HepG2 (cell line): ENCODE measurements around the gene PCDHGB2. TPM values are rescaled to one million over a fixed set of nuclear protein-coding genes. Genes with fewer than 3 reads are reported as not detected.
A peak's percentile ranks its signal among the peaks of the same experiment; 100 is the strongest.

Experiments
- ARID5B ChIP-seq: IDR thresholded peaks from 2 replicates; pipeline ENCODE4 v1.4.0; 2020; ENCODE audit warnings: mild to moderate bottlenecking, missing genetic modification reagents
- ATF4 ChIP-seq, 2 experiments: fragments of 450-650 bp in 1 of 2; sonication (generic) in 1 of 2; formaldehyde crosslinking; IDR thresholded peaks; 2 replicates each; pipeline versions ENCODE4 v1.5.0 to v1.8.0; 2020 to 2022; ENCODE audit warnings: mild to moderate bottlenecking in 1 of 2, missing genetic modification reagents in 1 of 2
- GMEB1 ChIP-seq: sonication (generic); formaldehyde crosslinking; IDR thresholded peaks from 2 replicates; pipeline ENCODE4 v1.5.1; 2020; ENCODE audit warnings: missing genetic modification reagents, mild to moderate bottlenecking, borderline replicate concordance
- JUN ChIP-seq: sonication (generic); formaldehyde crosslinking; IDR thresholded peaks from 2 replicates; pipeline ENCODE4 v1.4.0; 2020; ENCODE audit warnings: mild to moderate bottlenecking, missing genetic modification reagents
- PAF1 ChIP-seq: IDR thresholded peaks from 2 replicates; pipeline ENCODE4 v1.6.1; 2016; ENCODE audit warnings: missing genetic modification reagents, missing compliant biosample characterization
- PRDM15 ChIP-seq: sonication (generic); formaldehyde crosslinking; IDR thresholded peaks from 2 replicates; pipeline ENCODE4 v1.4.0; 2020; ENCODE audit warnings: missing genetic modification reagents
- RXRA ChIP-seq: sonication (generic); formaldehyde crosslinking; IDR thresholded peaks from 2 replicates; pipeline ENCODE4 v1.5.1; 2020; ENCODE audit warnings: missing genetic modification reagents
- TRIM22 ChIP-seq: fragments of 450-650 bp; IDR thresholded peaks from 2 replicates; pipeline ENCODE4 v1.6.1; 2017
- ZFP36 ChIP-seq: fragments of 150-350 bp; IDR thresholded peaks from 2 replicates; pipeline ENCODE4 v1.6.1; 2018; ENCODE audit warnings: borderline replicate concordance, low read length, low read depth; ENCODE audit not compliant: partially characterized antibody
- ZFYVE20 ChIP-seq: sonication (generic); formaldehyde crosslinking; IDR thresholded peaks from 2 replicates; pipeline ENCODE4 v1.8.0; 2023; ENCODE audit warnings: low read depth, mild to moderate bottlenecking, moderate library complexity, missing genetic modification reagents, borderline replicate concordance
- ZNF20 ChIP-seq: sonication (generic); formaldehyde crosslinking; IDR thresholded peaks from 2 replicates; pipeline ENCODE4 v1.4.0; 2020; ENCODE audit warnings: mild to moderate bottlenecking, moderate library complexity, missing genetic modification reagents
- ZNF224 ChIP-seq: sonication (generic); formaldehyde crosslinking; IDR thresholded peaks from 2 replicates; pipeline ENCODE4 v1.5.0; 2020; ENCODE audit warnings: mild to moderate bottlenecking, missing genetic modification reagents
- ZNF253 ChIP-seq: sonication (generic); formaldehyde crosslinking; IDR thresholded peaks from 2 replicates; pipeline ENCODE4 v1.8.0; 2022; ENCODE audit warnings: mild to moderate bottlenecking, missing genetic modification reagents, borderline replicate concordance
- ZNF580 ChIP-seq: IDR thresholded peaks from 2 replicates; pipeline ENCODE4 v1.6.1; 2016; ENCODE audit warnings: low read depth, borderline replicate concordance
- ZNF883 ChIP-seq: sonication (generic); formaldehyde crosslinking; IDR thresholded peaks from 2 replicates; pipeline ENCODE4 v1.5.1; 2020; ENCODE audit warnings: mild to moderate bottlenecking, missing genetic modification reagents; ENCODE audit errors: not compliant biosample characterization
- polyA plus RNA-seq, 8 experiments: library from polyadenylated mRNA; depleted of rRNA in 3 of 8; stranded (reverse) in 7 of 8; unstranded in 1 of 8; fragments of >200 nt; fragmentation: Illumina TruSeq in 4 of 8; extraction: Trizol in 4 of 8; gene quantifications; 2 replicates each; pipeline versions ENCODE4 v1.2.1 to v1.2.3, GENCODE V29; 2011 to 2016; ENCODE audit warnings: low read depth in 4 of 8, missing spikeins in 1 of 8, mixed read lengths in 1 of 8; ENCODE audit not compliant: insufficient read depth in 1 of 8
- total RNA-seq, 5 experiments: library from RNA; depleted of rRNA; stranded (reverse); fragments of >200 nt; fragmentation: Illumina TruSeq; extraction: Trizol; gene quantifications; 2 replicates each; pipeline ENCODE4 v1.2.3, GENCODE V29; 2016; ENCODE audit warnings: low read depth in 1 of 5

PCDHGB2 gene
- total and polyA plus RNA-seq, 2 of the 13 experiments (the other 11 are each of a cell fraction or from before 2014, with no cell fraction given), result 0.64 to 0.82 TPM

- TF ChIP-seq ZNF224 (peak; percentile 94), ZFP36 (no peak), ATF4 (CRISPR knock-in tag; IDR thresholded peaks at IDR 0.05) (peak in 1 of 2 experiments; percentile 33; a peak in 1 of 4 replicates), ARID5B (CRISPR knock-in tag) (peak; percentile 11), TRIM22 (no peak), PRDM15 (no peak), ZNF20 (CRISPR knock-in tag) (peak; percentile 62; the same call in 1 of the 2 replicates), ZNF580 (CRISPR knock-in tag) (peak; percentile 37; the same call in 1 of the 2 replicates), ZFYVE20 (no peak), RXRA (CRISPR knock-in tag) (peak; percentile 68), ZNF883 (CRISPR knock-in tag) (peak; percentile 55), ZNF253 (CRISPR knock-in tag) (no peak), JUN (CRISPR knock-in tag) (no peak), PAF1 (CRISPR knock-in tag) (no peak), GMEB1 (peak; percentile 95)
These were observed 39.3 kb upstream of the PCDHGB2 start, which contains the start of gene TAF7 (continued) for GRCh38 chr5:141320225-141321169.
